ENCODE measurements around the gene CD248. TPM values are rescaled to one million over a fixed set of nuclear protein-coding genes. Genes with fewer than 3 reads are reported as not detected.
"Not testable (repeated sequence)": the region's sequence is repeated elsewhere in the genome, so short reads cannot be mapped to it uniquely, and the experiment has no call there.

Gene CD248
- total RNA-seq, 1 experiment from 2014 or later: 2.6 TPM

DNA sequence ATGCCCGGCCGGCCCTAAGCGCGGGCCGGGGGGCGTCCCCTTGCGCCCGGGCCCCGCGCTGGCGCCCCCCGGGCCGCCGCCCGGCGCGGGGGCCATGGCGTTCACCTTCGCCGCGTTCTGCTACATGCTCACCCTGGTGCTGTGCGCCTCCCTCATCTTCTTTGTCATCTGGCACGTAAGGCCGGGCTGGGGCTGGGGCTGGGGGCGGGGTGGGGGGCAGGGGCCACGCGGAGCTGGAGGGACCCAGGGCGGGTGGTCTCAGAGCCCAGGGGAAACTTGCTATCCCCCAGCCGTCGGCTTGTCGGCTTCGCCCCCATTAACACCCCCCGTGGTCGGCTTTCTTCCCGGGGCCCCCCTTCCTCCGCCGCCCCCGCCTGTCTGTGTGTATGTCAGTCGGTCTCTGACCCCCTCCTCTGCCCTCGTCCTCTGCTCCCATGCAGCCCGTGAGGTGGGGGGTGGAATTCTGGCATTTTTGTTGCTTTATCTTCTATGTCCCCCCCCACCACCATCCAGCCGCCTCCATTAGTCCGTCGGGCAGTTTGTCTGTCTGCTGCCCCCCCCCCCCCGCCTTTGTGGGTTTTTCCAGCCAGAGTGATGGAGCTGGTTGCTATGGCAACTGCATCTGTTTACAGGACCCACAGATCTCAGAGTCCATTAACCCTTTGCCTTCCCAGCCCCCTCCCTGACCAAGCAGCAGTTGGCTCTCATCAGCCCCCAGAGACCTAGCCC is 38.3 kb downstream of the CD248 start:
- no peak overlapping the region for H3K27ac Mint-ChIP-seq
- no peak for TF ChIP-seq ZNF281 (CRISPR knock-in tag; IDR thresholded peaks at IDR 0.05)
- no peak for TF ChIP-seq JUN (CRISPR knock-in tag; IDR thresholded peaks at IDR 0.05)
- no peak for TF ChIP-seq FOXK1 (CRISPR knock-in tag; IDR thresholded peaks at IDR 0.05)
- no peak for TF ChIP-seq NFE2L1 (CRISPR knock-in tag; IDR thresholded peaks at IDR 0.05)
- no peak for TF ChIP-seq CBFB (CRISPR knock-in tag; IDR thresholded peaks at IDR 0.05; ENCODE audit: low read depth)
- TF ChIP-seq SP1 (CRISPR knock-in tag; conservative IDR thresholded peaks at IDR 0.05): no peak
- ChIA-PET POLR2A (no interaction called here), CTCF (interaction anchor here (0.6 to 2.5 kb wide), 9 partner anchors 11 to 140 kb away, joined by 3 to 15 read pairs (median 5); partner anchors contain the start of gene YIF1A)
- peaks cover 22% of the 10 kb centered on the region for H3K27me3 Mint-ChIP-seq (ENCODE audit: low read depth)
- peaks cover 8% of the 10 kb centered on the region for H3K36me3 Mint-ChIP-seq
- ATAC-seq (no peak), DNase-seq (ENCODE audit: low spot score) (no peak)
- H3K4me3 Mint-ChIP-seq: peak overlapping the region; percentile 65
- peaks cover 24% of the 10 kb centered on the region for H3K4me1 Mint-ChIP-seq
- no peaks in the 10 kb centered on the region for H3K9me3 Mint-ChIP-seq

- Mint-ChIP-seq H3K36me3 (peaks cover 16% of the 10 kb centered on the region), H3K9me3 (no peaks in the 10 kb centered on the region), H3K27me3 (ENCODE audit: low read depth) (peaks cover 22% of the 10 kb centered on the region), H3K4me1 (peaks cover 18% of the 10 kb centered on the region), H3K27ac (no peak within 1 kb of the TSS), H3K4me3 (peak within 1 kb of the TSS; percentile 65)
- ChIA-PET CTCF (interaction anchor here (0.9 to 1.5 kb wide), 5 partner anchors 10 to 55 kb away, joined by 3 to 7 read pairs (median 5); partner anchors contain the start of genes RAB1B and YIF1A), POLR2A (interaction anchor here (0.7 to 1.2 kb wide), 2 partner anchors 9 to 10 kb away, joined by 3 to 4 read pairs; no protein-coding TSS in a partner anchor)
- DNase-seq (ENCODE audit: low spot score) (peak; percentile 59), ATAC-seq (peak; percentile 28)
- 0 out of 2 replicates have a peak, but pooled peaks have one; percentile 20 for TF ChIP-seq FOXP1 (CRISPR knock-in tag; IDR thresholded peaks at IDR 0.05; ENCODE audit: borderline replicate concordance)
- no peak for TF ChIP-seq TEAD4 (CRISPR knock-in tag; IDR thresholded peaks at IDR 0.05)
- no peak for TF ChIP-seq TCF7 (CRISPR knock-in tag; IDR thresholded peaks at IDR 0.05; ENCODE audit: low read depth)
- no peak for TF ChIP-seq KAT7 (CRISPR knock-in tag; IDR thresholded peaks at IDR 0.05; ENCODE audit: borderline replicate concordance)
- no peak for TF ChIP-seq ELF4 (CRISPR knock-in tag; IDR thresholded peaks at IDR 0.05; ENCODE audit: low read depth)
- 0 out of 2 replicates have a peak, but pooled peaks have one; percentile 32 for TF ChIP-seq SP1 (CRISPR knock-in tag; conservative IDR thresholded peaks at IDR 0.05)
- TF ChIP-seq ATF1 (CRISPR knock-in tag; IDR thresholded peaks at IDR 0.05): 0 out of 2 replicates have a peak, but pooled peaks have one; percentile 22
- TF ChIP-seq FOXJ3 (CRISPR knock-in tag; IDR thresholded peaks at IDR 0.05; ENCODE audit: borderline replicate concordance): no peak
- TF ChIP-seq, protein P1, sequence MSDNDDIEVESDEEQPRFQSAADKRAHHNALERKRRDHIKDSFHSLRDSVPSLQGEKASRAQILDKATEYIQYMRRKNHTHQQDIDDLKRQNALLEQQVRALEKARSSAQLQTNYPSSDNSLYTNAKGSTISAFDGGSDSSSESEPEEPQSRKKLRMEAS (CRISPR knock-in tag; IDR thresholded peaks at IDR 0.05): 0 out of 2 replicates have a peak, but pooled peaks have one; percentile 21
- TF ChIP-seq NFATC4 (CRISPR knock-in tag; IDR thresholded peaks at IDR 0.05): peak; percentile 64; the same call in 1 of the 2 replicates
Measured at GRCh38 chr11:66277471-66278362, 39.1 kb downstream of the CD248 start, which contains the start of gene CNIH2. TSS of gene CNIH2 (plus strand) at chr11:66278175. CDS start at chr11:66278457, 282 bp downstream.

DNA sequence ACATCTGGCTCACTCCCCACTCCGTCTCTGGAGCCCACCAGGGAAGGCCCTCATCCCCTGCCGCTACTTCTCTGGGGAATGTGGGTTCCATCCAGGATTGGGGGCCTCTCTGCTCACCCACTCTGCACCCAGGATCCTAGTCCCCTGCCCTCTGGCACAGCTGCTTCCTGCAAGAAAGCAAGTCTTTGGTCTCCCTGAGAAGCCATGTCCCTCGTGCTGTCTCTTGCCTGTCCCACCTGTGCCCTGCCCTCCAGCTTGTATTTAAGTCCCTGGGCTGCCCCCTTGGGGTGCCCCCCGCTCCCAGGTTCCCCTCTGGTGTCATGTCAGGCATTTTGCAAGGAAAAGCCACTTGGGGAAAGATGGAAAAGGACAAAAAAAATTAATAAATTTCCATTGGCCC is 39.8 kb downstream of the CD248 start:
- Mint-ChIP-seq H3K4me3 (peak overlapping the region; percentile 48; the same call in 1 of the 2 replicates), H3K27me3 (ENCODE audit: low read depth) (peaks cover 22% of the 10 kb centered on the region), H3K4me1 (peaks cover 15% of the 10 kb centered on the region), H3K36me3 (peaks cover 21% of the 10 kb centered on the region)
- POLR2A ChIA-PET: interaction anchor here (0.7 to 1.2 kb wide), 2 partner anchors 8 to 9 kb away, joined by 3 to 4 read pairs; no protein-coding TSS in a partner anchor
- DNase-seq (ENCODE audit: low spot score); ATAC-seq; H3K9me3 Mint-ChIP-seq; H3K27ac Mint-ChIP-seq: not testable (repeated sequence)
- CTCF ChIA-PET: interaction anchor here (0.9 to 1.5 kb wide), 5 partner anchors 9 to 54 kb away, joined by 3 to 7 read pairs (median 5); partner anchors contain the start of genes RAB1B and YIF1A

DNA sequence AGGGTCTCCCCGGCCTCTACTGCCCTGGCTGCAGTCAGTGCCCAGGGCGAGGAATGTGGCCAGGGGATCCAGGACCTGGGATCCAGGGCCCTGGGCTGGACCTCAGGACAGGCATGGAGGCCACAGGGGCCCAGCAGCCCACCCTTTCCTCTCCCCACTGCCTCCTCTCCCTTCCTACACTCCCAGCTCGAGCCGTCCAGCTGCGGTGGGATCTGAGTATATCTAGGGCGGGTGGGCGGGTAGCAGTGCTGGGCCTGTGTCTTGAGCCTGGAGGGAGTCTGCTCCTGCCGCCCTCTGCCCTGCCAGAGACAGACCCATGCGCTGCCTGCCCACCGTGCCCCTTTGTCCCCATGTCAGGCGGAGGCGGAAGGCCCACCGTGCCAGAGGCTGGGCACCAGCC is 40.2 kb downstream of the CD248 start:
- POLR2A ChIA-PET: interaction anchor here (1.2 kb wide), 1 partner anchor 9 kb away, joined by 4 read pairs; no protein-coding TSS in a partner anchor
- not testable (repeated sequence) for DNase-seq (ENCODE audit: low spot score); H3K27ac Mint-ChIP-seq; H3K4me3 Mint-ChIP-seq; ATAC-seq; H3K9me3 Mint-ChIP-seq
- Mint-ChIP-seq H3K36me3 (peaks cover 26% of the 10 kb centered on the region), H3K27me3 (ENCODE audit: low read depth) (peaks cover 22% of the 10 kb centered on the region), H3K4me1 (peaks cover 14% of the 10 kb centered on the region)
- CTCF ChIA-PET: interaction anchor here (1.2 to 1.5 kb wide), 3 partner anchors 8 to 54 kb away, joined by 3 to 7 read pairs (median 5); partner anchors contain the start of genes RAB1B and YIF1A
